Spleen (tissue), 11 donors: ENCODE results near the gene PLBD2. TPM values are rescaled to one million over a fixed set of nuclear protein-coding genes. Genes with fewer than 3 reads are reported as not detected.
"Not testable (repeated sequence)": the region's sequence is repeated elsewhere in the genome, so short reads cannot be mapped to it uniquely, and the experiment has no call there.

Source experiments
- DNase-seq: peaks from one replicate; pipeline ENCODE4 v3.0.0-alpha.2; 2020
- H3K27ac ChIP-seq, 8 donors: fragments of 200-600 bp; sonication (generic) in 7 of 8; 1 replicate in 4 of 8; 2 replicates in 4 of 8; pipeline versions ENCODE4 v1.5.0 to v1.8.0; 2016 to 2021; ENCODE audit warnings: inconsistent platforms in 4 of 8, mild to moderate bottlenecking in 4 of 8, moderate library complexity in 1 of 8
- H3K27me3 ChIP-seq, 7 donors: fragments of 200-600 bp; sonication (generic) in 6 of 7; replicated peaks in 1 of 7; 1 replicate in 4 of 7; 2 replicates in 3 of 7; pipeline versions ENCODE4 v1.5.0 to v1.8.0; 2016 to 2021; ENCODE audit warnings: inconsistent platforms in 3 of 7, mild to moderate bottlenecking in 1 of 7
- H3K36me3 ChIP-seq, 6 donors: fragments of 200-600 bp; sonication (generic) in 5 of 6; 1 replicate in 4 of 6; 2 replicates in 2 of 6; pipeline versions ENCODE4 v1.5.0 to v1.8.0; 2016 to 2021; ENCODE audit warnings: inconsistent platforms in 2 of 6
- H3K4me1 ChIP-seq, 6 donors: fragments of 200-600 bp; sonication (generic) in 5 of 6; 1 replicate in 3 of 6; 2 replicates in 3 of 6; pipeline versions ENCODE4 v1.5.0 to v1.8.0; 2016 to 2021; ENCODE audit warnings: inconsistent platforms in 3 of 6
- H3K4me3 ChIP-seq, 8 donors: fragments of 200-600 bp; sonication (generic) in 7 of 8; 1 replicate in 4 of 8; 2 replicates in 4 of 8; pipeline versions ENCODE4 v1.5.0 to v1.8.0; 2016 to 2021; ENCODE audit warnings: inconsistent platforms in 4 of 8, mild to moderate bottlenecking in 4 of 8, moderate library complexity in 2 of 8
- H3K9me3 ChIP-seq, 8 donors: fragments of 200-600 bp; sonication (generic) in 7 of 8; 1 replicate in 4 of 8; 2 replicates in 4 of 8; pipeline versions ENCODE4 v1.5.0 to v1.8.0; 2016 to 2021; ENCODE audit warnings: inconsistent platforms in 4 of 8
- CTCF ChIP-seq, 11 experiments: fragments of 200-600 bp in 7 of 11; fragments of 450-650 bp in 4 of 11; sonication (generic) in 4 of 11; IDR thresholded peaks in 8 of 11; conservative IDR thresholded peaks in 3 of 11; 1 replicate in 7 of 11; 2 replicates in 4 of 11; pipeline versions ENCODE4 v1.4.0 to v1.8.0; 2016 to 2021; ENCODE audit warnings: antibody characterized with exemption in 11 of 11, inconsistent platforms in 4 of 11, mild to moderate bottlenecking in 1 of 11
- POLR2A ChIP-seq, 3 donors: fragments of 450-650 bp; IDR thresholded peaks; one replicate each; pipeline ENCODE4 v1.5.1; 2017; ENCODE audit warnings: antibody characterized with exemption in 3 of 3, mild to moderate bottlenecking in 1 of 3
- POLR2AphosphoS5 ChIP-seq, 3 donors: sonication (generic); formaldehyde crosslinking; IDR thresholded peaks; one replicate each; pipeline ENCODE4 v1.5.1; 2017; ENCODE audit warnings: antibody characterized with exemption in 3 of 3
- WGBS, 5 donors: extraction: QIAGEN DNeasy Blood & Tissue Kit in 3 of 5; methylation state at CpG; one replicate each; pipeline versions ENCODE4 v1.1.5 to v1.1.7; 2013 to 2018; 5-methylcytosine and 5-hydroxymethylcytosine counted together
- intact Hi-C: fragments of 100-400 bp; cut with DNase I; formaldehyde crosslinking; loops from one replicate; pipeline ENCODE4 v1.15.0; 2023; ENCODE audit warnings: low total_unique reads
- polyA plus RNA-seq, 3 donors: library from polyadenylated mRNA; stranded (reverse); fragments of 200-250 nt; gene quantifications; one replicate each; pipeline ENCODE4 v1.2.1, GENCODE V29; 2013
- total RNA-seq, 7 donors: library from RNA; depleted of rRNA in 3 of 7; stranded (reverse); fragments of >200 nt in 3 of 7; fragmentation: NEBNext Ultra II Directional in 4 of 7; extraction: Animal tissue kit (Norgen Biotek cat#: 25700) in 4 of 7; gene quantifications; one replicate each; pipeline versions ENCODE4 v1.1.0 to v1.2.1, GENCODE V29; 2016 to 2021
- donor health status: healthy with polysubstance abuse.
- donor health status: DM: no; HTN: no; CAD: no; lungs with moderate emphysema.
- donor health status: DM: no; HTN: no; CAD: no.
- donor health status: Bipolar disorder and iron deficiency.
- donor health status: healthy.
- donor health status: DM: no; HTN: no; CAD: no.
- donor health status: DM: yes; HTN: yes; CAD: no.

Gene PLBD2
- total and polyA plus RNA-seq, 10 donors, result 4.2 to 38.8 (median 29.2) TPM

- 58 to 74% (median 70%) methylated on average over 18 to 19 of the region's 19 CpGs for WGBS, 5 donors
- Histone ChIP-seq H3K4me3 (no peak overlapping the region), H3K27ac (no peak overlapping the region), H3K4me1 (no peaks in the 10 kb centered on the region), H3K9me3 (no peaks in the 10 kb centered on the region), H3K27me3 (peaks cover 0 to 9% (median 0%) of the 10 kb centered on the region in 7 donors), H3K36me3 (no peaks in the 10 kb centered on the region)
- intact Hi-C loops, result no loop called here
- no peak for TF ChIP-seq POLR2AphosphoS5 (IDR thresholded peaks at IDR 0.05)
- TF ChIP-seq POLR2A (IDR thresholded peaks at IDR 0.05), result no peak
- no peak for TF ChIP-seq CTCF (IDR thresholded peaks at IDR 0.05 in 8 of 11, conservative IDR thresholded peaks at IDR 0.05 in 3 of 11)
- DNase-seq, result no peak
Observed at GRCh38 chr12:113348849-113349536, 9.4 kb upstream of the PLBD2 start.

GRCh38 chr12:113351089-113351488 is 7.3 kb upstream of the PLBD2 start:
- Histone ChIP-seq H3K9me3 (no peaks in the 10 kb centered on the region), H3K4me3 (no peak overlapping the region), H3K27ac (no peak overlapping the region), H3K4me1 (no peaks in the 10 kb centered on the region), H3K36me3 (no peaks in the 10 kb centered on the region), H3K27me3 (peaks cover 0 to 9% (median 0%) of the 10 kb centered on the region in 7 donors)
- DNase-seq, result no peak
- intact Hi-C loops, result no loop called here
- TF ChIP-seq POLR2A (IDR thresholded peaks at IDR 0.05) (no peak), CTCF (IDR thresholded peaks at IDR 0.05 in 8 of 11, conservative IDR thresholded peaks at IDR 0.05 in 3 of 11) (no peak), POLR2AphosphoS5 (IDR thresholded peaks at IDR 0.05) (no peak)

- H3K9me3 ChIP-seq, H3K27me3 ChIP-seq, H3K27ac ChIP-seq, H3K36me3 ChIP-seq, DNase-seq, intact Hi-C loops, H3K4me3 ChIP-seq: not testable (repeated sequence)
- WGBS, 5 donors, result 83 to 92% (median 85%) methylated on average over 7 of the region's 7 CpGs
- H3K4me1 ChIP-seq, result peaks cover 4 to 23% (median 13%) of the 10 kb centered on the region in 6 donors
Observed at GRCh38 chr12:113354192-113354591, 4.2 kb upstream of the PLBD2 start.

GRCh38 chr12:113359133-113359938 is 949 bp downstream of the PLBD2 start:
- Histone ChIP-seq H3K4me1 (peaks cover 12 to 46% (median 25%) of the 10 kb centered on the region in 6 donors), H3K4me3 (peak overlapping the region; percentile 65 to 94 (median 77)), H3K27me3 (no peaks in the 10 kb centered on the region), H3K36me3 (peaks cover 0 to 7% (median 0%) of the 10 kb centered on the region in 6 donors), H3K9me3 (no peaks in the 10 kb centered on the region), H3K27ac (peak overlapping the region; percentile 78 to 92 (median 86))
- intact Hi-C loops, result no loop called here
- 49 to 61% (median 51%) methylated on average over 10 to 11 of the region's 11 CpGs for WGBS, 5 donors
- TF ChIP-seq POLR2A (IDR thresholded peaks at IDR 0.05) (no peak), POLR2AphosphoS5 (IDR thresholded peaks at IDR 0.05) (no peak), CTCF (IDR thresholded peaks at IDR 0.05 in 8 of 11, conservative IDR thresholded peaks at IDR 0.05 in 3 of 11) (no peak)
- no peak for DNase-seq
